Skeletal muscle tissue (tissue), 4 donors: ENCODE data around the gene ATL3. TPM values are rescaled to one million over a fixed set of nuclear protein-coding genes. Genes with fewer than 3 reads are reported as not detected.
A peak's percentile ranks its signal among the peaks of the same experiment; 100 is the strongest.

Experiments
- H3K27ac ChIP-seq: one replicate; pipeline ENCODE4 v1.7.0; 2013; ENCODE audit warnings: mild to moderate bottlenecking, low read depth, low read length, inconsistent platforms
- H3K27me3 ChIP-seq, 3 donors: one replicate each; pipeline ENCODE4 v1.7.0; 2013; ENCODE audit warnings: low read length in 3 of 3; ENCODE audit not compliant: control insufficient read depth in 3 of 3, insufficient read depth in 3 of 3
- H3K36me3 ChIP-seq, 3 donors: one replicate each; pipeline ENCODE4 v1.7.0; 2013; ENCODE audit warnings: low read length in 3 of 3; ENCODE audit not compliant: control insufficient read depth in 3 of 3, insufficient read depth in 3 of 3
- H3K4me1 ChIP-seq, 3 donors: one replicate each; pipeline ENCODE4 v1.7.0; 2013; ENCODE audit warnings: low read length in 3 of 3, mild to moderate bottlenecking in 3 of 3; ENCODE audit not compliant: control insufficient read depth in 3 of 3, insufficient read depth in 3 of 3
- H3K4me3 ChIP-seq, 3 donors: one replicate each; pipeline ENCODE4 v1.7.0; 2013; ENCODE audit warnings: low read length in 3 of 3
- H3K9ac ChIP-seq, 3 donors: one replicate each; pipeline ENCODE4 v1.7.0; 2013; ENCODE audit warnings: low read length in 3 of 3, mild to moderate bottlenecking in 3 of 3, moderate library complexity in 2 of 3, low read depth in 1 of 3
- H3K9me3 ChIP-seq, 3 donors: one replicate each; pipeline ENCODE4 v1.7.0; 2013; ENCODE audit warnings: low read length in 3 of 3; ENCODE audit not compliant: control insufficient read depth in 3 of 3
- total RNA-seq: library from RNA; depleted of rRNA; stranded (reverse); fragments of >200 nt; gene quantifications from one replicate; pipeline ENCODE4 v1.2.3, GENCODE V29; 2014
- donor health status: Osteomylitis.

The ATL3 gene, protein sequence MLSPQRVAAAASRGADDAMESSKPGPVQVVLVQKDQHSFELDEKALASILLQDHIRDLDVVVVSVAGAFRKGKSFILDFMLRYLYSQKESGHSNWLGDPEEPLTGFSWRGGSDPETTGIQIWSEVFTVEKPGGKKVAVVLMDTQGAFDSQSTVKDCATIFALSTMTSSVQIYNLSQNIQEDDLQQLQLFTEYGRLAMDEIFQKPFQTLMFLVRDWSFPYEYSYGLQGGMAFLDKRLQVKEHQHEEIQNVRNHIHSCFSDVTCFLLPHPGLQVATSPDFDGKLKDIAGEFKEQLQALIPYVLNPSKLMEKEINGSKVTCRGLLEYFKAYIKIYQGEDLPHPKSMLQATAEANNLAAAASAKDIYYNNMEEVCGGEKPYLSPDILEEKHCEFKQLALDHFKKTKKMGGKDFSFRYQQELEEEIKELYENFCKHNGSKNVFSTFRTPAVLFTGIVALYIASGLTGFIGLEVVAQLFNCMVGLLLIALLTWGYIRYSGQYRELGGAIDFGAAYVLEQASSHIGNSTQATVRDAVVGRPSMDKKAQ
- total RNA-seq = 40.2 TPM

DNA sequence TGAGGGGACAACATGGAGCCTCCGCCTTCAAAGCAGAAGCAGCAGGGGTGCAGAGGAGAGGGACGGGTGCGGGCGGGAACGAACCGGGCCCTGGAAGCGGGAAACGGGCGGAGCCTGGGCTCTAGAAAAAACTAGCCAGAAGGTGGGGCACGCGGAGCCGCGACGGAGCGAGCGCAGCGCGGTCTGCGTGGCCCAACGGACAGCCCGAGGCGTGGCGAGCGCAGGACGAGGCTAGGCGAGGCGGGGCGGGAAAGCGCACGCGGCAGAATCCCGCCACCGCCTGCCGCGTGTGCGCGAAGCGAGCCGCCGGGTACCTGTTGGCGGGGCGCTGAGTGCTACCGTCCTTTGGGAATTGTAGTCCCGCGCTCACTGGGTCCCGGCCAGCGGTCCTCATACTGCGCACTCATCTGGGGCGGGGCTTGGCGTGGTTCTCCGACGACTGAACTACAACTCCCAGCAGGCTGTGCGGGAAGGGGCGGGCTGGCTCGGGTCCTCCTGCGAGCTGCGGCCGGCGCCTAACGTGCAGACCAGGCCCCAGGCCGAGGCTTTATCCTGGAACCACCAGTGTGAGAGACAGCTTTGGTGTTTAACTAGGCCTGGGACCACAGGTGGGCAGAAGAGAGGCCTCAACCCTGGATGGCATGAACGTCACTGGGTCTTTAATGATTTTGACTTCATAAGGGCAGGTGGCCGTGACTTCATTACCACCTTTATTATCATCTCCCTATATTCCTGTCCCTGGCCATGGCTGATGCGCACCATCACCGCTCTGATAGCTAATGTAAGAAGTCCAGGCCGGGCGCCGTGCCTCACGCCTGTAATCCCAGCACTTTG, at the start of gene ATL3:
Gene ATL3 (minus strand): TSS at position 55 of the 834 bp plus-strand sequence. CDS start 41 bp downstream, at position 14.
- Histone ChIP-seq H3K9ac (peak within 1 kb of the TSS; percentile 81 to 87 (median 84)), H3K36me3 (no peaks in the 10 kb centered on the region), H3K4me1 (peaks cover 26 to 46% (median 32%) of the 10 kb centered on the region in 3 donors), H3K27me3 (no peaks in the 10 kb centered on the region), H3K9me3 (no peaks in the 10 kb centered on the region), H3K27ac (peak within 1 kb of the TSS; percentile 95), H3K4me3 (peak within 1 kb of the TSS; percentile 75 to 85 (median 83))

DNA sequence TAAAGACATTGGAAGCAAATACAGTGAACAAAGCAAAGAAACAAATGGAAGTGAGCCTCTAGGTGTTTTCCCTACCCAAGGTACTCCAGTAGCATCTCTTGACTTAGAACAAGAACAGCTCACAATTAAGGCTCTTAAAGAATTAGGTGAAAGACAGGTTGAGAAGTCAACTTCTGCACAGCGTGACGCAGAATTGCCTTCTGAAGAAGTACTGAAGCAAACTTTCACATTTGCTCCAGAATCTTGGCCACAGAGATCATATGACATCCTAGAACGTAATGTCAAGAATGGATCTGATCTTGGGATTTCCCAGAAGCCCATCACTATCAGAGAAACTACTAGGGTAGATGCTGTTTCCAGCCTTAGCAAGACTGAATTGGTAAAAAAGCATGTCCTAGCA, 49.4 kb upstream of the ATL3 start:
- Histone ChIP-seq H3K4me1 (no peaks in the 10 kb centered on the region), H3K9me3 (no peaks in the 10 kb centered on the region), H3K27me3 (no peaks in the 10 kb centered on the region), H3K36me3 (peaks cover 0 to 2% (median 0%) of the 10 kb centered on the region in 3 donors), H3K4me3 (no peak overlapping the region), H3K9ac (no peak overlapping the region), H3K27ac (no peak overlapping the region)

DNA sequence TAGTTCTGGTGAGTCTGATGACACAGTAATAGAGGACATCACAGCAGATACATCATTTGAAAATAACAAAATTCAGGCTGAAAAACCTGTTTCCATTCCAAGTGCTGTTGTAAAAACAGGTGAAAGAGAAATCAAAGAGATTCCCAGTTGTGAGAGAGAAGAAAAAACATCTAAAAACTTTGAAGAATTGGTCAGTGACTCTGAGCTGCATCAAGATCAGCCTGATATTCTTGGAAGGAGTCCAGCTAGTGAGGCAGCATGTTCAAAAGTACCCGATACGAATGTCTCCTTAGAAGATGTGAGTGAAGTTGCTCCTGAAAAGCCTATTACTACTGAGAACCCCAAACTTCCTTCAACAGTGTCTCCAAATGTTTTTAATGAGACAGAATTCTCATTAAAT, 48.8 kb upstream of the ATL3 start:
- Histone ChIP-seq H3K27ac (no peak overlapping the region), H3K4me3 (no peak overlapping the region)

DNA sequence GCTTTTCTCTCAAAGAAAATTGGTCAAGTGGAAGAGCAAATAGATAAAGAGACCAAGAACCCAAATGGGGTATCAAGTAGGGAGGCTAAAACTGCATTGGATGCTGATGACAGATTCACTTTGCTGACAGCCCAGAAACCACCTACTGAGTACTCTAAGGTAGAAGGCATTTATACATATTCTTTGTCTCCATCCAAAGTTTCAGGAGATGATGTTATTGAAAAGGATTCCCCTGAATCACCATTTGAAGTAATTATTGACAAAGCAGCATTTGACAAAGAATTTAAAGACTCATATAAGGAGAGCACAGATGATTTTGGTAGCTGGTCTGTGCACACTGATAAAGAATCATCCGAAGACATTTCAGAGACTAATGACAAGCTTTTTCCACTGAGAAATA, 47.8 kb upstream of the ATL3 start:
- Histone ChIP-seq H3K27me3 (no peaks in the 10 kb centered on the region), H3K9me3 (no peaks in the 10 kb centered on the region), H3K27ac (no peak overlapping the region), H3K4me1 (no peaks in the 10 kb centered on the region), H3K9ac (no peak overlapping the region), H3K4me3 (no peak overlapping the region), H3K36me3 (peaks cover 0 to 2% (median 0%) of the 10 kb centered on the region in 3 donors)

More for the DNA sequence above, 48.8 kb upstream of the ATL3 start:
- peaks cover 0 to 2% (median 0%) of the 10 kb centered on the region in 3 donors for H3K36me3 ChIP-seq
- H3K9ac ChIP-seq = no peak overlapping the region
- H3K27me3 ChIP-seq = no peaks in the 10 kb centered on the region
- no peaks in the 10 kb centered on the region for H3K9me3 ChIP-seq
- H3K4me1 ChIP-seq = no peaks in the 10 kb centered on the region

DNA sequence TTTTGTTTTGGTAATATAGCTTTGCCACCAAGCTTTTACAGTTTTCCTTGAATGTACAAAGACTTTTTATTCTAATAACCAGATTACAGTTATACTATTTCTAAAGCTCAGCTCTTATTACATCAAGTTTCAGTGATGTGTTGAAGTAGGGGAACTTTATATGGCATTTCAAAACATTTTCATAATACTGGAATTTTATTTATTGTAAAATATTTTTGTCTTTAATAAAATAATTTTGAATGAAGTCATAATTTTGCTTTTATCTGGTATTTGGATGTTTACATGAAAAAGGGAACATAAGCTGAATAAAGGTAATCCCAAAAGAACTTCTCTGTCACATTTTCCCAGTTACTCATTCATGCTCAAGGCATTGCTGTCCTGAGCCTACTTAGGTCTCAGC, 44.9 kb upstream of the ATL3 start:
- Histone ChIP-seq H3K27ac (no peak overlapping the region), H3K36me3 (peaks cover 0 to 2% (median 0%) of the 10 kb centered on the region in 3 donors), H3K4me1 (no peaks in the 10 kb centered on the region)

DNA sequence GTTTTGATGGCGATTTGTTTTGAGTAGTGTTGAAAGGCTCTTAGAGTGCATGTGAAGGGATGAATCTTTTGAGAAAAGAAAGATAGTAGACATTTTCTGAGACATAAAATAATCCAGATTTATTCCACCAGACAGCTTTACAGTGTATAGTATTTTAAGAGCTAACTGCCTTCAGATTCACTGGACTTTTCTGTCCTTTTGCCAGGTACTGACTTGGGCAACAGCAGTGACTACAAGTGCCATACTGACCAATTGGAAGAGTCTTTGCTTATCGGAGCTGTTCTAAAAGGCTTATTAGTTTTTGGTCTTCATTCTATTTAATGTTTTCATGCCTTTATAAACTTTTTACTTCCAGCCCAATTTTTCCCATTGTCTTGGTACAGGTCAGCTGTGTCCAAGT, 42.6 kb upstream of the ATL3 start:
- H3K27ac ChIP-seq = no peak overlapping the region
- H3K9me3 ChIP-seq = no peaks in the 10 kb centered on the region
- no peaks in the 10 kb centered on the region for H3K27me3 ChIP-seq
- no peaks in the 10 kb centered on the region for H3K36me3 ChIP-seq
- no peak overlapping the region for H3K4me3 ChIP-seq
- H3K4me1 ChIP-seq = no peaks in the 10 kb centered on the region
- H3K9ac ChIP-seq = no peak overlapping the region

More for the DNA sequence above, 44.9 kb upstream of the ATL3 start:
- no peaks in the 10 kb centered on the region for H3K9me3 ChIP-seq
- no peak overlapping the region for H3K9ac ChIP-seq
- no peaks in the 10 kb centered on the region for H3K27me3 ChIP-seq
- H3K4me3 ChIP-seq = no peak overlapping the region

DNA sequence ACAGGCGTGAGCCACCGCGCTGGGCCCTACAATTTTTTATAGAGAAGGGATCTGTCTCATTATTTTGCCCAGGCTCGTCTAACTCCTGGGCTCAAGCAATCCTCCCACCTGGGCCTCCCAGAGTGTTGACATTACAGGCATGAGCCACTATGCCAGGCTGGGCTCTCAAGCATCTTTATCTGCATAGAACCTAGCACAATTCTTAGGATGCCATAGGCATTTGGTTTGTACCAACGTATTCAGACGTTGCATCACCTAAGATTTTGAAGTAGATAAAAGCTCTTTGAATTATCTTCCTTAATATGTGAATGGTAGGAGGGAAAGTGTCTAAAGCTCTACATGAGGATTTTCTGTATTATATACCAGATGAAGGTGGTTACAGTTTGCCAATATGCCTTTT, 40.7 kb upstream of the ATL3 start:
- Histone ChIP-seq H3K4me1 (no peaks in the 10 kb centered on the region), H3K27me3 (no peaks in the 10 kb centered on the region), H3K27ac (no peak overlapping the region), H3K9me3 (no peaks in the 10 kb centered on the region), H3K9ac (no peak overlapping the region), H3K36me3 (peaks cover 0 to 2% (median 0%) of the 10 kb centered on the region in 3 donors), H3K4me3 (no peak overlapping the region)

DNA sequence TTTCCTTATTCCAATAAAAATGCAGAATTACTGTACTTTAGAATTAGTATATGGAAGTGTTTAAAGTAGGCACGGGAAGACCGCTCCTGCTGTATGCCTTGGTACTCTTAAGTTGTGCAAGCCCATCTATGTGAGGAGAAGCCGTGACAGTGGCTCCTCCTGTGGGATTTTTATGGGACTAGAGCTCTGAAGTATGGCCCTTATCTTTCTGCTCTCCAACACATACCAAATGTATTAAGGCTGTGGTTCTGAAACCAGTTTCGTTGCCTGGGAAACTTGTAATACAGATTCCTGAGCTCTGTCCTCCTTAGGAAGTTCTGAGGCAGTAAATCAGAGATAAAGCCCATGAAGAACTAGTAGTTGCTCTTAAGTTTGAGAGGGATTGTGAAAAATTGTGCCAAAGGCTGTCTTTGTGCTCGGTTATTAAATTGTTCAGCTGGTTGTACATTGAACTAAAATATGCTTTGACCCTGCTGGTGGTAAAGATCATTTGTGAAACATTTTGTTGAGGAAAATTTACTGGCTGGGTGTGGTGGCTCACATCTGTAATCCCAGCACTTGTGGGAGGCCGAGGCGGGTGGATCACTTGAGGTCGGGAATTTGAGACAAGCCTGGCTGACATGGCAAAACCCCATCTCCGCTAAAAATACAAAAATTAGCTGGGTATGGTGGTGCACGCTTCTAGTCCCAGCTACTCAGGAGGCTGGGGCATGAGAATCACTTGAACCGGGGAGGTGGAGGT, 39.5 kb upstream of the ATL3 start:
- H3K9ac ChIP-seq = no peak overlapping the region
- no peaks in the 10 kb centered on the region for H3K27me3 ChIP-seq
- H3K4me1 ChIP-seq = no peaks in the 10 kb centered on the region
- no peak overlapping the region for H3K4me3 ChIP-seq
- no peaks in the 10 kb centered on the region for H3K9me3 ChIP-seq
- no peak overlapping the region for H3K27ac ChIP-seq
- H3K36me3 ChIP-seq = peaks cover 0 to 2% (median 0%) of the 10 kb centered on the region in 3 donors

DNA sequence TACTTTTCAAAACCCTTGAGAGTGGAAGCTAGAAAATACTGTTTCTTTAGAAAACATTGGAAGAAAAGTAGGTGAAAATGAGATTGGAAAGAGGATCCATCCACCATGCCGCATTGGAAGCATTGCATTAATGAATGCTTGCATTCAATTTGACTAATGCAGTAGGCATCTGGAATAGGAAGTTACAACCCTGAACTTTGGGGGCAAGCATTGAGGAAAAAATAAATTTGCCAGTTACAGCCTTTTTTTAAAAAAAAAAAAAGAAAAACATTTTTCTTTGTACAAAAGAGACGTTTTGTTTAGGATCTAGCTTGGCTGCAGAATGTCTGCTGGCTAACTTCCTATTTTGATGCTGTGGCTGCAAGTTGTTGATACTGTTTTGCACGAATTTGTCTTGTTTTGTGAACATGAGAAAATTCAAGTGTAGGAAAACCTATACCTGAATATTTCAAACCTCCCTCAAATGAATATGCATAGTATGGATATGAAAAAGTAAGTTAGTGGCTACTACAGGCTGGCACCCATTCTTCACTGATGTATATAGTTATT, 38.2 kb upstream of the ATL3 start:
- H3K27ac ChIP-seq = no peak overlapping the region
- no peaks in the 10 kb centered on the region for H3K4me1 ChIP-seq
- no peaks in the 10 kb centered on the region for H3K27me3 ChIP-seq
- H3K36me3 ChIP-seq = peaks cover 0 to 2% (median 0%) of the 10 kb centered on the region in 3 donors
- H3K9me3 ChIP-seq = no peaks in the 10 kb centered on the region
- H3K4me3 ChIP-seq = no peak overlapping the region
- no peak overlapping the region for H3K9ac ChIP-seq
